ENCODE results near the gene TANGO2.

The TANGO2 gene

DNA sequence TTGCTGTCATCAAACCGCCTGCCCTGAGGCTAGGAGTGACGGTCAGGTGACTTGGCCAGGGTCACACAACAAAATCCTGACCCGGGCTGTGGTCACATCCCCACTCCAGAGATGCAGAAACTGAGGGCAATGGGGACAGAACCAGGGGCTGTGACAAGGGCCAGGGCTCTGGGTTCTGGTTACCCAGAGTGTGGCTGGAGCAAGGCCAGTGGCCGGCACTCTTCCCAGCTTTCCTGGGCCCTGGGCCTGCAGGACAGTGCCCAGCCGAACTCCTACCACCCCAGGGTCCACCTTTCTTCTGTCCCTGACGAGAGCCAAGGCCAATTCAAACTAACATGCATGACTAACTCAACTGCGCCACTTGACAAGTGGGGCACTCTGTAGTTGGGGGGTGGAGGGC, 40.1 kb upstream of the TANGO2 start:
- H3K36me3 Mint-ChIP-seq, result no peaks in the 10 kb centered on the region
- H3K4me3 Mint-ChIP-seq, result no peak overlapping the region
- no peak for ATAC-seq
- H3K9me3 Mint-ChIP-seq, result no peaks in the 10 kb centered on the region
- H3K27ac Mint-ChIP-seq, result no peak overlapping the region
- H3K27me3 Mint-ChIP-seq, result peaks cover 23% of the 10 kb centered on the region
- H3K4me1 Mint-ChIP-seq, result no peaks in the 10 kb centered on the region

DNA sequence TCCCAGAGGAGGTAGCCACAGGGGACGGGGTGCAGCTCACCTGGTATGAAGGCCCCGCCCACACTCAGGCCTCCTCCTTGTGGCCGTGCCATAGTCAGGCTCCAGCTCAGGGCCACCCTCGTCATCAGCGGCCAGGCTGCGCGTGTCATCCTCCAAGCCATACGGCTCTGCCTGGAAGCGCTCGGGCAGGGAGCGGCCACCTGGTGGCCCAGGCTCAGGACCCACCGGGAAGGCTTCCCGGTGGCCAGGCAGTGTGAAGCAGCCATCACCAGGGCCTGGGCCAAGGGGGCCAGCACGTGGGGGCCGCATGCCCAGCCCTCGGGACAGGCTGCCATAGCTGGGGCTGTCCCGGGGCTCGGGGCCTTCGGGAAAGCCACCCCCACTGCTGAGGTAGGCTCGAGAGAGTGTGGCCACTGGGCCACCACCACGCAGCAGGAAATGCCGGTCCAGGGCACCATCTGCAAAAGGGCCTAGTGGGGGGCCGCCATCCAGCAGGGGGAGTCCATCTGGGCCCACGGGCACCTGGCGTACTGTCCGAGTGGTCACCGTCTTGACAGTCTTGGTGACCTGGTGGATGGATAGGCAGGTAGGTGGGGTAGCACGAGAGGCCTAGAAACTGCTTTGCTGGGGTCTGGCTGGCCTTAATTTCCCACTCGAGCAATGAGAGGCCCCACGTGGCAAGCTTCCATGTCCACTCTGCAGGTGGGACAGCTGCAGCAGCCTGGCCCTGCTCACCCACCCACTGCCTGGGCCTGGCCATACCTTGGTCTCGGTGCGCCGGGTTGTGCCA, 39.5 kb upstream of the TANGO2 start:
- H3K4me3 Mint-ChIP-seq, result no peak overlapping the region
- no peaks in the 10 kb centered on the region for H3K36me3 Mint-ChIP-seq
- ATAC-seq, result no peak
- peaks cover 23% of the 10 kb centered on the region for H3K27me3 Mint-ChIP-seq
- H3K4me1 Mint-ChIP-seq, result peaks cover 3% of the 10 kb centered on the region
- no peaks in the 10 kb centered on the region for H3K9me3 Mint-ChIP-seq
- H3K27ac Mint-ChIP-seq, result no peak overlapping the region

DNA sequence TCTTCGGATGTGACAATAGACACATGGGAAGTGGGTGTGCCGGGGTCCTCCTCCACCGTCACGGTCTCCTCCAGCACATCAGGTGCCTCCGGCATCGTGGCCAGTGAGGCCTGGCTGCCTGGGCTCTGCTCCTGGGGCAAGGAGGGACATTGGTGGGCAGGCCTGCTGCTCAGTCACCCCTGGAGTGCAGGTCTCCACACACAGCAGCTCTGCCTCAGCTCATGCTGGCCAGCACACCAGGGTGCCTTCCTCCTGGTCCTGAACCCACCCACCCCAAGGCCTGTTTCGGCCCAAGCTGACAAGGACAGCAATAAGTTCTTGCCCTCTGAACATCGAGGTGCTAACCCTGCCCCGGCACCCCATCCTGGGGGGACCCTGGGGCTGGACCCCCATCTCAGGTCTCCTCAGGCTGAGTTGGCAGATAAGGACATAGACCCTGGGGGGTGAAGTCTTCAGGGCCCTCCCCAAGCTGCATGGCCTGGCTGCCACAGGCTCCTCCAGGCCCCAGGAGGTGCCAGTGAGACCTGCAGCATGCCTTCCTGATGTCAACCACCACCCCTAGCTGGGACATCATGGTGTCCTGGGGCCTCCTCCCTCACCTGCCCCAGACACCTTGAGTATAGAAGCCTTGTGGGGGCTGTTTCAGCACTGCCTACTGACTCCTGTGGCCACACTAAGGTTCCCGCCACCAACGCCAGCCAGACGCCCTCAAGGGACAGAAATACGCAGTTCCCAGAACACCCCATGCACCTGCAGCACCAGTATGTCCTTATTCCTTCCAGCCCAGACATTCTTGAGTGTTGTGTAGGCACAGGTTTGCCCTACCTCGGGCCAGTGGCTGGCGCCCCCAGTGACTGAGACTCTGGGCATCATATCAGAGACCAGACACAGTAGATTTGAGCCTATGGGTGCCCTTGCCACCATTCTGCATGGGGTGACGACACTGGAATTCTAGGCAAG, 38.7 kb upstream of the TANGO2 start:
- H3K27me3 Mint-ChIP-seq, result peaks cover 23% of the 10 kb centered on the region
- peaks cover 6% of the 10 kb centered on the region for H3K4me1 Mint-ChIP-seq
- H3K27ac Mint-ChIP-seq, result no peak overlapping the region
- no peak for ATAC-seq
- no peaks in the 10 kb centered on the region for H3K36me3 Mint-ChIP-seq
- no peaks in the 10 kb centered on the region for H3K9me3 Mint-ChIP-seq
- no peak overlapping the region for H3K4me3 Mint-ChIP-seq

DNA sequence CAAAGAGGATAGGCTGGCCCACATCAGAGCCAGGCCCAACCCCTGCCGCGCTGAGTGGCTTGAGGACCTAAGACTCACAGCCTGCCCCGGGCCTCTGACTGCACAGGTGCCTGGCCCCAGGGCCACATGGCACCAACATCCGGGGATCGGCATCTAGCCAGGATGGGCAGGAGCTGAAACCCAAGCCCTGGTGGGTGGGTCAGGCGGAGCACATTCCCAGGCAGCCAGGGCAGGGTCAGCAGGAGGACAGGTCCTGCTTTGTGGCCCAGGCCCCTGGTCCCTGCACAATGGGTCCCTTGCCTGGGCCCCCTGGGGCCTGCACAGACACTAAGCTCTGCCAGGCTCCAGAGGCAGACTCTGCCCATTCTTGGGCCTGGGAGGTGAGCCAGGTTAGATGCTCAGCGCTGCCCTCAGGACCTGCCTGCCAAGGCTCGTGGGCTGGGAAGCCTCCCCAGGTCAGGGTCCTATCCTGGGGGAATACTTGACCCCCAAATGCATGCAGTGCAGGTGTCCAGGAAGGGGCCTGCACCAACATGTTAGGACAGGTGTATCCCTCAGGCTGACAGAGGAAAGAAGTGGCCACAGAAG, 37.8 kb upstream of the TANGO2 start:
- Mint-ChIP-seq H3K36me3 (no peaks in the 10 kb centered on the region), H3K9me3 (no peaks in the 10 kb centered on the region), H3K4me3 (no peak overlapping the region), H3K27me3 (peaks cover 23% of the 10 kb centered on the region), H3K4me1 (peaks cover 6% of the 10 kb centered on the region), H3K27ac (no peak overlapping the region)
- ATAC-seq, result no peak

DNA sequence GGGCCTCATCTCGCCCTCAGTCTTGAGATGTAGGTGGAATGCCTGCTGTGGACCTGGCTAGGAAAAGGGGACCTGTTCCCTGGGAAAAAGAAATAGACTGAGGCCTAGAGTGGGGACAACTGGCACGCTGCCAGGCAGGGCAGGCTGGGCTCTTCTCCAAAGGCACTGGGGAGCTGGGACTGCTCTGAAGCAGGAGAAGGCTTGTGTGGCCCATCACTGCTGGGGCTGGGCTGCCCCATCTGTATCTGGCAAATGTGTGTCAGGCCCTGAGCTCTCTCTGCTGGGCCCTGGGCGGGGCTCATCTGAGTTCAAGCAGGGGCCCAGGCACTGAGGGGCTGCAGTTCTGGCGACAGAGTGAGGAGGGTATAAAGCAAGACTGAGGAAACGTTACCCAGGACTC, 37.2 kb upstream of the TANGO2 start:
- no peak for ATAC-seq
- Mint-ChIP-seq H3K4me3 (no peak overlapping the region), H3K27ac (no peak overlapping the region), H3K9me3 (no peaks in the 10 kb centered on the region), H3K36me3 (no peaks in the 10 kb centered on the region), H3K4me1 (peaks cover 6% of the 10 kb centered on the region), H3K27me3 (peaks cover 23% of the 10 kb centered on the region)

DNA sequence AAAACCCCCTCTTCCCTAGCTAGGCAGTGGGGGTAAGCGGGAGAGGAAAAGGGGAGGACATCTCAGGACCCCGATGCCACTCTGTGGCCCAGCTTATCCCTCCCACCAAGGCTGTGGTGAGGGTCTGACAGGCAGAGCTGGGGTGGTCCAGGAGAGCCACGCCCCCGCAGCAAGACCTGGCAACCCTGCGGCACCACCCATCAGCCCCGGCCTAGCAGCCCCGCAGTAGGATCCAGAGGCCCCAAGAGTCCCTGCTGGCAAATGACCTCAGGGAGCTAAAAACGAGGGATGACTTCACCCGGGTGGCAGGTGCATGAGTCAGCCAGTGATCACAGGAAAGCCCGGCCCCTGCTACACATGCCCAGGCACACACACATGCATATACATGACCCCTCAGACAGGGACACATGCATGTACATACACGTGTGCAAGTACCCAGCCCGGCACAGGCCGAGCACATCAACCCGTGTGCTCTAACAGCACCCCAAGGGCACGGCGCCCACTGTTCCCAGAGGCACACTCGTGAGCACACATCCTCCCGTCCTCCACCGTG, 36.6 kb upstream of the TANGO2 start:
- Mint-ChIP-seq H3K9me3 (no peaks in the 10 kb centered on the region), H3K4me1 (peaks cover 6% of the 10 kb centered on the region), H3K36me3 (no peaks in the 10 kb centered on the region), H3K27me3 (peaks cover 23% of the 10 kb centered on the region), H3K4me3 (no peak overlapping the region), H3K27ac (no peak overlapping the region)
- ATAC-seq, result no peak

DNA sequence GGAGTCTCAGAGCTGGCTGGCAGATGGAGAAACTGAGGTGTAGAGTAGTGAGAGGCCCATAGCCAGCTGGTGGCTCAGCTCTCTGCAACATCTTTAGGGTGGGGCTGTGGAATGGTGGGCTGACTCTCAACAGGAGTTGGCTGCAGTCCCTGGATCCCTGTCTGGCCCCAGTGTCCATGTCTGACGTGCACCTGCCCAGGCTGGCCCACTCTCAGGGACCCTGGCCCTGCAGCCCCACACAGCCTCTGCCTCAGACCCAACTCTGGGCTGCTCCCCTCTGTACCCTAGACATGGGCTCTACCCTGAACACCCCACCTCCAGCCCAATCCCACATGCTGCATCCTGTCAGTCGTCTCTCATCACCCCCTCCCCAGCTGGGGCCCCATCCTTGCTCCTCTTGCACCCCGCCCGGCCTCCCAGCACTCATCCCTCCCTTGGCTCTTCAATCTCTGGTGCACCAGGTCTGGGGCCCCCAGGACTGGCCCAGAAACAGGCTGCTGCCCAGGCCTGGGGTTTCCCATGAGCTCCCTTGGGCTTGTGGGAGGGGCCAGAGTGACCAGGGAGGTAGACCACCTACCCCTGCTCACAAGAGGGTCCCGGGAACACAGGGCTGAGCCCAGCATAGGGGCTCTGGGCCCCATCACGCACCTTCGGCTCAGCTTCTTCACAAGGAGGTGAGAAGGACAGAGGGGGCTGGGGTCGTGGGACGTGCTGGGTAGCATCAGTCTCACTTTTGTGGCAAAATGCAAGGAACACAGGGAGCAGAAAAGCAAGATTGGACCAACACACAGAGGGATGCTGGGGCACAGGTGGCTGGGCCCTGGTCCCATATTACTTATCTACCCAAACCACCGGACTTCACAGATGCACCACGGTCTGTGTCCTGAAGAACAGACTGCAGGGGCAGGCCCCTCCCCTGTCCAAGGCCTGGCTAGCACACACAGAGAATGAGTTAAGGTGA, 35.8 kb upstream of the TANGO2 start:
- Mint-ChIP-seq H3K9me3 (no peaks in the 10 kb centered on the region), H3K4me1 (peaks cover 6% of the 10 kb centered on the region), H3K36me3 (no peaks in the 10 kb centered on the region), H3K4me3 (no peak overlapping the region), H3K27ac (no peak overlapping the region), H3K27me3 (peaks cover 23% of the 10 kb centered on the region)
- ATAC-seq, result no peak

DNA sequence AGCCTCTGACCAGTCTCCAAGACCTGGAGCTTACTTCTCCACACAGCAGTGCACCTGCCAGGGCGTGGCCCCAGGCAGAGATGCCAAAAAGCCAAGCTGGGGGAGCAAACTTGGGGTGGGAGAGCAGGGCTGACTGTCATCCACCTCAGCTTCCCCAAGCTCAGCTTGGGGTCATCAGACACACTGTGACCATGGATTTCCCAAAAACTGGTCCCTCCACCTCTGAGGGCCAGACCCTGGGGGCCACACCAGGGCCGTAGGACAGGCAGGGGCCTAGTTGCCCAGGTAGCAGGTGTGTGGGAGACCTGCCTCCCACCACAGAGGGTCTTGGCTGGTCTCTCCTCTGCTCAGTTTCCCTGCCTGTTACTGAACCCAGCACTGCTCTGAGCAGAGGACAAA, 34.9 kb upstream of the TANGO2 start:
- peaks cover 23% of the 10 kb centered on the region for H3K27me3 Mint-ChIP-seq
- ATAC-seq, result no peak
- H3K27ac Mint-ChIP-seq, result no peak overlapping the region
- H3K4me1 Mint-ChIP-seq, result peaks cover 6% of the 10 kb centered on the region
- no peaks in the 10 kb centered on the region for H3K9me3 Mint-ChIP-seq
- H3K36me3 Mint-ChIP-seq, result no peaks in the 10 kb centered on the region
- H3K4me3 Mint-ChIP-seq, result peak overlapping the region; percentile 46

DNA sequence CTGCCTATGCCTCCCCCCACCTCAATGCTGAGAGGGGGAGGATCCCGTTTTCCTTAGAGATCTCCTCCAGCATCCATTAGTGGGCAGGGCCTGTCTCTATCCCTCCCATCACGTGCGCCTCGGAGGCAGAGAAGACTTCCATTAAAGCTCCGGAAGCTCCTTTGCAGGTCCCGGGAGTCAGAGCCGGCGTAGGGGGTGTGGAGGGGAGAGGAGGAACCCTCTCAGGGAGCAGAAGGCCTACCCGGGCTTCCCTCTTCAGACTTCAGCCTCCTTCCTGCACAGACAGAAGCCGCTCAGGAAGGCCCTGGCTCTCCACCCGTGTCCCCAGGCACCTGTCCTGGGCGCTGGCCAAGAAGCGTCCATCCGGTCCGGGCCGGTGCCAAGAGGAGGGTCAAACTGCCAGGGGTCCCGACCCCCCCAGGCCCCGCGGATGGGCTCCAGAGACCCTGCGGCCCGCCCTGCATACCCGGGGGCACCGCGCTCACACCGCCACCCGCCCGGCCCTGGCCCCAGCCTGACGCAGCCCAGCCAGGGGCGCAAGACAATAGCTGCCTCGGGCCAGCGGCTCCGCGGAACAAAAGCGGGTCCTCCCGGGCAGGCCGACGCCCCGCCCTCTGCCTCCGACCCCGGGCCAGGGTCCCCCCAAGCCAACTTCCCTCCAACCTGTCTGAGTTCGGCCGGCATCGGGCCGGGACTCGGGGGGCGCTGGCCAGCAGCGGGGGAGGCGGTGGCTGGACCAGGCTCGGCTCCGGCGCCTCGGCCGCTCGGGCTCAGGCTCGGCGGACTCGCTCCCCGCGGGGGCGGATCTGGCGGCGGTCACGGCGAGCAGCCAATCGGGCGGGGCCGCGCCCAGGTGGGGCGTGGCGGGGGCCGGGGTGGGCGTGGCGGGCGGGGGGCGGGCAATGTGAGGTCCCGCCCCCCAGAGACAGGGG, 34.2 kb upstream of the TANGO2 start:
- Mint-ChIP-seq H3K4me1 (peaks cover 6% of the 10 kb centered on the region), H3K36me3 (no peaks in the 10 kb centered on the region), H3K4me3 (peak overlapping the region; percentile 46), H3K27ac (no peak overlapping the region), H3K9me3 (no peaks in the 10 kb centered on the region), H3K27me3 (peaks cover 23% of the 10 kb centered on the region)
- peak; percentile 82 for ATAC-seq

DNA sequence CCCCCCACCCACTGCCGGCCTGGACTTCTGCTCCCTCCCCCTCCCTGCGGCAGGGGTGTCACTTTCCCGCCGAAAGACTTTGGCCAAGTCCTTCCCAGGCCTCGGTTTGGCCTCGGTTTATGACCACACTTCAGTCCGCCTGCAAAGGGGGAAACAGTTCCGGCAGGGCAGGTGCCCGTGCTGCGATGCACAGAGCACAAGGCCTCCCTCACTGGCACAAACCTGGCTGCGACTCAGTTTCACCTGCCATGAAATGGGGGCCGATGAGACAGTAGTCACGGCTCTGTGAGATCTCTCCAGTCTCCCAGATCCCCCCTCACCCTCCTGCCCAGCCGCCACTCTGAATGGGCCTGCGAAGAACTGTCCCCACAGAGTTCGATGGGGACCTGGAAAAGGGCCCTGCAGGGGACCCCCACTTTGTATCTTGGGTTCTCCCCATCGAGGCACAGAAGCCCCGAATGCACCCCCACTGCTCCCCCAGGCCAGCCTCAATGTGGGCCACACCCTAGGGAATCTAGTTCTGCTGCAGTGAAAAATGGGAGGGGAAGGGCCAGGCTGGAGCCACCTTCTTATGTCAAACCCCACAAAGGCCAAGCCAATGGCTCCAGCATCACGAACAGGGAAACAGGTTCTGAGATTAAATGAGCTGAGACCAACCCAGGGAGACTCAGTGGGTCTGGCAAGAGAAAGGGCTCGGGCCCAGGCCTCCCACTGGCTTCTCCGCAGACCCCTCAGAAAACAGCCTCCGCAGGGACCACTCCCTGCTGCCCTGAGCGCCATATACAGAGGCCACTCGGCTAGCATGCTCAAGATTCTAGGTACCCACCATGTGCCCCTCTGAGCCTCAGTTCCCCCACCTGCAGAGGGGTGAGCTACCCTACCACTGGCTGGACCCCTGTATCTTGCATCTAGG, 33.3 kb upstream of the TANGO2 start:
- ATAC-seq, result no peak
- no peak overlapping the region for H3K27ac Mint-ChIP-seq

DNA sequence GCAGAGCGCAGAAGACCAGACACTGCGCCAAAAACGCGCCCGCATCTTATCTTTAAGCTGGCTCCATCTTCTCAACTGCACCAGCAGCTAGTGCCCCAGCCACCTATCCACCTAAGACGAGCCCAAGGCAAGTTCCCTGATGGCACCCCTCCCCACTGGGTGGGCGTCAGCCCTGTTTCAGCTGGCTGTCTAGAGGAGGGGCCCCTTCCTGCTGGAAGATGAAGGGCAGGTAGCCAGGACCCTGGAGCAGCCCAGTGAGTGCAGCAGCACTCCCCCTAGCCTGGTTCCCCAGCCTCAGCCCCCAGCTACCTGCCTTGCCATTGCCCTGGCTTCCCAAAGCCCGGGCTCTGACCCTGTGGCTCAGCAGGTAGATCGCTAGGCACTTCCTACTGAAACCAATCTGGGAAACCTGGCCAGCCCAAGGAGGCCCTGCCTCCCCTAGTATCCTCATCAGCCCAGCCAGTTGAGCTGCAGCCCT, 32.5 kb upstream of the TANGO2 start:
- no peak for ATAC-seq

More for the DNA sequence above, 33.3 kb upstream of the TANGO2 start:
- Mint-ChIP-seq H3K9me3 (no peaks in the 10 kb centered on the region), H3K36me3 (no peaks in the 10 kb centered on the region), H3K4me3 (peak overlapping the region; percentile 38), H3K27me3 (peaks cover 23% of the 10 kb centered on the region), H3K4me1 (peaks cover 6% of the 10 kb centered on the region)

DNA sequence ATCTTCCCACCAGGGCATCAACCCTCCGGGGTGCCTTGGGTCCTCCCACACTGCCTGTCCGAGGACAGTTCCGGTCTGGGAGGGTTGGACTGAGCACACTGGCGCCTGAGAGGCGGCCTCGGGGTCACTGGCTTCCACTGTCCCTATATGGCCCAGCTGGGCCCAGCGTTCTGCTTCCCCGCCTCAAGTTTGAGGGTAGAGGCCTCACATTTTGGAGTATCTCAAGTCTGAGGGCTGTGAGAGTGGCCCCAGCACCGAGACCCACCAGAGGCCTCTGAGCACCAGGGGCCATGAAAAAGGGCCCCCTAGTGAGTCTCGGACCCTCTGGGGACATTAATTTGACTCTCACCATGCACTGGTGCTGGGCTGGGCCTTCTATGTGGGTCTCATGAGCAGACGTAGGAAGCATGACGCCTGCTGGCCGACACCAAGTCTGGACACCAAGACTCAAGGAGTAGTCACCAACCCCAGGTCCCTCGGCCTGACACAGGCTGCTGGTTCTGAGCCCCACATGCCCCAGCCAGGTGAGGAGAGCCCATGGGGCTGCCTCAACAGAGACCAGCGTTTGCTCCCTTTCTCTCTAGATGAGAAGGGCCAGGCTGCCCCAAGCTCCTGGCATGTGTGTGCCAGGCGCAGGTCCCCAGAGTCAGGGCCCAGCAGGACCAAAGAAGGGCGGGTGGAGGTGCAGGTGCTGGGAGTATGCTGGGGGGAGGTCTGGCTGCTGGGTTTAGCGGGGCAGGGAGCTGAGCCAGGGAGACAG, 31.8 kb upstream of the TANGO2 start:
- no peak for ATAC-seq

More for the DNA sequence above, 32.5 kb upstream of the TANGO2 start:
- Mint-ChIP-seq H3K4me3 (peak overlapping the region; percentile 7), H3K36me3 (no peaks in the 10 kb centered on the region), H3K27ac (no peak overlapping the region), H3K27me3 (peaks cover 21% of the 10 kb centered on the region), H3K4me1 (peaks cover 6% of the 10 kb centered on the region), H3K9me3 (no peaks in the 10 kb centered on the region)

More for the DNA sequence above, 31.8 kb upstream of the TANGO2 start:
- Mint-ChIP-seq H3K4me3 (no peak overlapping the region), H3K4me1 (peaks cover 6% of the 10 kb centered on the region), H3K36me3 (no peaks in the 10 kb centered on the region), H3K27me3 (peaks cover 21% of the 10 kb centered on the region), H3K9me3 (peaks cover 4% of the 10 kb centered on the region), H3K27ac (no peak overlapping the region)

Measured in stimulated activated memory B cell treated with anti-CD40 and anti-IgM and Interleukin-4, amounts not matched to agents 10 μg/mL and 1 μg/mL and 100 μg/mL, for 72 hours (primary cell).